Activated T-helper 1 cell treated with anti-CD3 and anti-CD28 coated beads, Interleukin-12 subunit alpha, Interleukin-12 subunit beta, Interleukin-2, Interleukin-4 antibody, amounts not matched to agents 30 ng/mL and 10 ng/mL and 1 ng/mL, durations not matched to agents 14 hours and 24 hours and 36 hours (primary cell): ENCODE results near the gene FAM118A. TPM values are rescaled to one million over a fixed set of nuclear protein-coding genes. Genes with fewer than 3 reads are reported as not detected.
A peak's percentile ranks its signal among the peaks of the same experiment; 100 is the strongest.
"Not testable (repeated sequence)": the region's sequence is repeated elsewhere in the genome, so short reads cannot be mapped to it uniquely, and the experiment has no call there.

Source experiments
- DNase-seq: peaks from one replicate; pipeline ENCODE4 v3.0.0; 2021; ENCODE audit warnings: low spot score
- H3K27ac Mint-ChIP-seq: one replicate; pipeline ENCODE4 v1.8.0; 2021; ENCODE audit warnings: mild to moderate bottlenecking, mixed read lengths
- H3K27me3 Mint-ChIP-seq: one replicate; pipeline ENCODE4 v1.8.0; 2022; ENCODE audit warnings: mild to moderate bottlenecking, moderate library complexity, mixed read lengths; ENCODE audit not compliant: insufficient read depth
- H3K36me3 Mint-ChIP-seq: one replicate; pipeline ENCODE4 v1.8.0; 2021; ENCODE audit warnings: low read depth, mixed read lengths
- H3K4me1 Mint-ChIP-seq: one replicate; pipeline ENCODE4 v1.8.0; 2021; ENCODE audit warnings: low read depth, mixed read lengths
- H3K4me3 Mint-ChIP-seq: one replicate; pipeline ENCODE4 v1.8.0; 2021; ENCODE audit warnings: mild to moderate bottlenecking, moderate library complexity, mixed read lengths
- H3K9me3 Mint-ChIP-seq: one replicate; pipeline ENCODE4 v1.8.0; 2021; ENCODE audit warnings: mixed read lengths
- intact Hi-C: fragments of 100-400 bp; cut with micrococcal nuclease; formaldehyde crosslinking; loops from one replicate; pipeline ENCODE4 v1.15.1; 2024
- total RNA-seq: library from RNA; stranded (reverse); gene quantifications from 2 replicates; pipeline ENCODE4 v1.2.3, GENCODE V29; 2022

The FAM118A gene
- total RNA-seq, 1 donor from 2014 or later: 30.7 TPM

- intact Hi-C loops: no loop called here
- Mint-ChIP-seq H3K9me3 (no peaks in the 10 kb centered on the region), H3K4me3 (no peak overlapping the region), H3K27ac (no peak overlapping the region), H3K4me1 (peaks cover 12% of the 10 kb centered on the region), H3K27me3 (peaks cover 22% of the 10 kb centered on the region), H3K36me3 (no peaks in the 10 kb centered on the region)
- DNase-seq: no peak
Measured at GRCh38 chr22:45271667-45272201, 38.0 kb upstream of the FAM118A start.

GRCh38 chr22:45272498-45272897 lies 37.2 kb upstream of the FAM118A start:
- peaks cover 12% of the 10 kb centered on the region for H3K4me1 Mint-ChIP-seq
- no peaks in the 10 kb centered on the region for H3K36me3 Mint-ChIP-seq
- no peak for DNase-seq
- H3K4me3 Mint-ChIP-seq: no peak overlapping the region
- H3K9me3 Mint-ChIP-seq: no peaks in the 10 kb centered on the region
- peaks cover 22% of the 10 kb centered on the region for H3K27me3 Mint-ChIP-seq
- intact Hi-C loops: no loop called here
- H3K27ac Mint-ChIP-seq: no peak overlapping the region

GRCh38 chr22:45273452-45274075 lies 36.2 kb upstream of the FAM118A start:
- Mint-ChIP-seq H3K36me3 (no peaks in the 10 kb centered on the region), H3K27ac (no peak overlapping the region), H3K9me3 (no peaks in the 10 kb centered on the region), H3K4me3 (no peak overlapping the region), H3K27me3 (peaks cover 23% of the 10 kb centered on the region), H3K4me1 (peaks cover 12% of the 10 kb centered on the region)
- no peak for DNase-seq
- intact Hi-C loops: no loop called here

GRCh38 chr22:45276507-45277105 lies 33.1 kb upstream of the FAM118A start:
- DNase-seq: no peak
- H3K27ac Mint-ChIP-seq: no peak overlapping the region
- H3K9me3 Mint-ChIP-seq: no peaks in the 10 kb centered on the region
- H3K4me3 Mint-ChIP-seq: no peak overlapping the region
- intact Hi-C loops: no loop called here
- H3K36me3 Mint-ChIP-seq: no peaks in the 10 kb centered on the region
- peaks cover 7% of the 10 kb centered on the region for H3K4me1 Mint-ChIP-seq
- peaks cover 5% of the 10 kb centered on the region for H3K27me3 Mint-ChIP-seq

- intact Hi-C loops, H3K27ac Mint-ChIP-seq, H3K4me3 Mint-ChIP-seq: not testable (repeated sequence)
Measured at GRCh38 chr22:45277720-45278119, 32.0 kb upstream of the FAM118A start.

GRCh38 chr22:45278125-45278524 lies 31.6 kb upstream of the FAM118A start:
- H3K9me3 Mint-ChIP-seq: no peaks in the 10 kb centered on the region
- no peaks in the 10 kb centered on the region for H3K36me3 Mint-ChIP-seq
- no peak overlapping the region for H3K27ac Mint-ChIP-seq
- DNase-seq: no peak
- peaks cover 6% of the 10 kb centered on the region for H3K27me3 Mint-ChIP-seq
- intact Hi-C loops: no loop called here
- H3K4me3 Mint-ChIP-seq: no peak overlapping the region
- H3K4me1 Mint-ChIP-seq: peaks cover 7% of the 10 kb centered on the region

More at GRCh38 chr22:45277720-45278119, 32.0 kb upstream of the FAM118A start:
- H3K4me1 Mint-ChIP-seq, H3K9me3 Mint-ChIP-seq, H3K27me3 Mint-ChIP-seq, DNase-seq, H3K36me3 Mint-ChIP-seq: not testable (repeated sequence)

- intact Hi-C loops: no loop called here
- no peaks in the 10 kb centered on the region for H3K9me3 Mint-ChIP-seq
- H3K27me3 Mint-ChIP-seq: peaks cover 18% of the 10 kb centered on the region
- DNase-seq: no peak
- no peak overlapping the region for H3K27ac Mint-ChIP-seq
- H3K36me3 Mint-ChIP-seq: no peaks in the 10 kb centered on the region
- peaks cover 7% of the 10 kb centered on the region for H3K4me1 Mint-ChIP-seq
- no peak overlapping the region for H3K4me3 Mint-ChIP-seq
Measured at GRCh38 chr22:45280587-45280980, 29.1 kb upstream of the FAM118A start.

GRCh38 chr22:45281010-45281409 lies 28.7 kb upstream of the FAM118A start:
- DNase-seq: no peak
- peaks cover 20% of the 10 kb centered on the region for H3K27me3 Mint-ChIP-seq
- H3K27ac Mint-ChIP-seq: no peak overlapping the region
- H3K4me3 Mint-ChIP-seq: no peak overlapping the region
- intact Hi-C loops: no loop called here
- no peaks in the 10 kb centered on the region for H3K9me3 Mint-ChIP-seq
- H3K4me1 Mint-ChIP-seq: peaks cover 7% of the 10 kb centered on the region
- H3K36me3 Mint-ChIP-seq: no peaks in the 10 kb centered on the region

GRCh38 chr22:45284705-45285262 lies 24.9 kb upstream of the FAM118A start, which contains the start of gene UPK3A:
Gene UPK3A (plus strand): TSS chr22:45284949. CDS start chr22:45285014, 65 bp downstream.
- Mint-ChIP-seq H3K4me3 (no peak within 1 kb of the TSS), H3K9me3 (no peaks in the 10 kb centered on the region), H3K4me1 (peaks cover 5% of the 10 kb centered on the region), H3K36me3 (no peaks in the 10 kb centered on the region), H3K27me3 (peaks cover 26% of the 10 kb centered on the region), H3K27ac (no peak within 1 kb of the TSS)
- intact Hi-C loops: no loop called here
- peak; percentile 51 for DNase-seq

GRCh38 chr22:45285263-45286058 lies 24.3 kb upstream of the FAM118A start:
- H3K27me3 Mint-ChIP-seq: peaks cover 26% of the 10 kb centered on the region
- H3K9me3 Mint-ChIP-seq: no peaks in the 10 kb centered on the region
- H3K27ac Mint-ChIP-seq: no peak overlapping the region
- no peak for DNase-seq
- no peaks in the 10 kb centered on the region for H3K36me3 Mint-ChIP-seq
- intact Hi-C loops: no loop called here
- no peaks in the 10 kb centered on the region for H3K4me1 Mint-ChIP-seq
- H3K4me3 Mint-ChIP-seq: no peak overlapping the region

GRCh38 chr22:45286854-45287551 lies 22.7 kb upstream of the FAM118A start:
- Mint-ChIP-seq H3K4me1 (no peaks in the 10 kb centered on the region), H3K27ac (no peak overlapping the region), H3K36me3 (no peaks in the 10 kb centered on the region), H3K9me3 (no peaks in the 10 kb centered on the region), H3K27me3 (peaks cover 26% of the 10 kb centered on the region), H3K4me3 (no peak overlapping the region)
- intact Hi-C loops: no loop called here
- no peak for DNase-seq

GRCh38 chr22:45290410-45290936 lies 19.3 kb upstream of the FAM118A start:
- H3K36me3 Mint-ChIP-seq: no peaks in the 10 kb centered on the region
- no peaks in the 10 kb centered on the region for H3K4me1 Mint-ChIP-seq
- intact Hi-C loops: no loop called here
- H3K9me3 Mint-ChIP-seq: no peaks in the 10 kb centered on the region
- DNase-seq: no peak
- no peak overlapping the region for H3K4me3 Mint-ChIP-seq
- H3K27me3 Mint-ChIP-seq: peaks cover 11% of the 10 kb centered on the region
- no peak overlapping the region for H3K27ac Mint-ChIP-seq
